ENCODE data around the gene SIRPG.
"Not testable (repeated sequence)": the region's sequence is repeated elsewhere in the genome, so short reads cannot be mapped to it uniquely, and the experiment has no call there.

Gene SIRPG

GRCh38 chr20:1657556-1658334 is at the start of gene SIRPG:
Gene SIRPG, minus strand, starts transcription at chr20:1657779. Its CDS starts 65 bp downstream, at chr20:1657714.
- DNase-seq (ENCODE audit: low read depth), result no peak
- TF ChIP-seq CTCF (conservative IDR thresholded peaks at IDR 0.05; ENCODE audit: low read depth, low read length), result no peak
- H3K4me3 ChIP-seq (ENCODE audit: low read depth, low read length), result no peak within 1 kb of the TSS

GRCh38 chr20:1706887-1707286 is 49.3 kb upstream of the SIRPG start:
- DNase-seq (ENCODE audit: low read depth); H3K4me3 ChIP-seq (ENCODE audit: low read depth, low read length): not testable (repeated sequence)

GRCh38 chr20:1706079-1706478 is 48.5 kb upstream of the SIRPG start:
- no peak for TF ChIP-seq CTCF (conservative IDR thresholded peaks at IDR 0.05; ENCODE audit: low read depth, low read length)
- H3K4me3 ChIP-seq (ENCODE audit: low read depth, low read length), result no peak overlapping the region
- no peak for DNase-seq (ENCODE audit: low read depth)

- no peak overlapping the region for H3K4me3 ChIP-seq (ENCODE audit: low read depth, low read length)
- no peak for TF ChIP-seq CTCF (conservative IDR thresholded peaks at IDR 0.05; ENCODE audit: low read depth, low read length)
- no peak for DNase-seq (ENCODE audit: low read depth)
Measured at GRCh38 chr20:1702855-1703254, 45.3 kb upstream of the SIRPG start.

- H3K4me3 ChIP-seq (ENCODE audit: low read depth, low read length), result no peak overlapping the region
- peak; percentile 6 for DNase-seq (ENCODE audit: low read depth)
- TF ChIP-seq CTCF (conservative IDR thresholded peaks at IDR 0.05; ENCODE audit: low read depth, low read length), result no peak
Measured at GRCh38 chr20:1702328-1702727, 44.7 kb upstream of the SIRPG start.

GRCh38 chr20:1700990-1701389 is 43.4 kb upstream of the SIRPG start:
- peak; percentile 20 for DNase-seq (ENCODE audit: low read depth)
- no peak for TF ChIP-seq CTCF (conservative IDR thresholded peaks at IDR 0.05; ENCODE audit: low read depth, low read length)

GRCh38 chr20:1697592-1697991 is 40.0 kb upstream of the SIRPG start:
- no peak overlapping the region for H3K4me3 ChIP-seq (ENCODE audit: low read depth, low read length)
- no peak for TF ChIP-seq CTCF (conservative IDR thresholded peaks at IDR 0.05; ENCODE audit: low read depth, low read length)
- no peak for DNase-seq (ENCODE audit: low read depth)

More at GRCh38 chr20:1700990-1701389, 43.4 kb upstream of the SIRPG start:
- H3K4me3 ChIP-seq (ENCODE audit: low read depth, low read length), result no peak overlapping the region
